HG02943 (cell line): Measurements from ENCODE around the gene EPN1.

Experiments
- ATAC-seq: cut with Tn5 transposase; IDR thresholded peaks from one replicate; pipeline ENCODE4 v1.9.1; 2021; ENCODE audit warnings: mild to moderate bottlenecking, low read depth, moderate library complexity; ENCODE audit not compliant: unreplicated experiment

The EPN1 gene

DNA sequence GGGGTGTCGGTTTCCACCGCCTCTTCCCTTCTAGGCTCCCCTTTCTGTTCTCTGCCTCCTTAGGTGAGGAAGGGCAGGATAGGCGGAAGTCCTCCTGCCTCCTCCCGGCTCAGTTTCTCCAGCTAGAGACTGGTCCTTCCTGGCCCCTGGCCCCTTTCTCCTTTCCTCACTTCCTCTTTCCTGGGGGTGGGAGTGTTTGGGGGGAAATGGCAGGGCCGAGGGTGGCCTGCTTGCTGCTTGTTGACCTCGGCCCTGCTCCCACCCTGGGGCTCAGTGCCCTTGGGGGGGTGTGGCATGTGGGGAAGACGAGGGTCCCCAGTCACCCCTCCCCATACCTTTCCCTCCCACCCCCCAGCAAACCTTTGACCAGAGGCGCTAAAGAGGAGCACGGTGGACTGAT, 15.2 kb upstream of the EPN1 start:
- no peak for ATAC-seq

DNA sequence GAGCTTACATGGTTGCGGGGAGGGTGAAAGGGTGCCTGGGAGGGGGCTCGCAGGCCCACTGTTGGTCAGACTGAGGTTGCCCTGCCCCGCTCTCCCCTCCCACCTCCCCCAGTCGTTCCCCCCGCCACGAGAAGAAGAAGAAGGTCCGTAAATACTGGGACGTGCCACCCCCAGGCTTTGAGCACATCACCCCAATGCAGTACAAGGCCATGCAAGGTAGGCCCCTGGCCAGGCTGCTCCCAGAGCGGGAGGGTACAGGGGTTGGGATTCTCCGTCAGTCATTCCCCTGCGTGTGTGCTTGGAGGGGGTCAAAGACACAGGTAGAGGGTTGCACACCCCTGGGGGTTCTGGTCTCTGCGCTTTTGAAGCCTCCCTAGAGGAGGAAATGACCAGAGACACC, 14.6 kb upstream of the EPN1 start:
- no peak for ATAC-seq

DNA sequence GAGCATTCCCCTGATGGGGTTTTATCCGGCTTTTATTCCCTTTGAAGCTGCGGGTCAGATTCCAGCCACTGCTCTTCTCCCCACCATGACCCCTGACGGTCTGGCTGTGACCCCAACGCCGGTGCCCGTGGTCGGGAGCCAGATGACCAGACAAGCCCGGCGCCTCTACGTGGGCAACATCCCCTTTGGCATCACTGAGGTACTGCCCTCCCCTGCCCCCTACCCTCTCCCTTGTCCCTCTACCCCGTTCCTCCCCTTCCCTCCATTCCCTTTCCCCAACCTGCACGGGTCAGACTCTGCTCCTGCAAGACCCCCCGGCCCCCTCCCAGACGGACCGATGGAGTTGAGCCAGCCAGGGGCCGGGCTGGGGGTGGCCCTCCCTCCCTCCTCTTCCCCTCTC, 14.0 kb upstream of the EPN1 start:
- ATAC-seq = no peak

DNA sequence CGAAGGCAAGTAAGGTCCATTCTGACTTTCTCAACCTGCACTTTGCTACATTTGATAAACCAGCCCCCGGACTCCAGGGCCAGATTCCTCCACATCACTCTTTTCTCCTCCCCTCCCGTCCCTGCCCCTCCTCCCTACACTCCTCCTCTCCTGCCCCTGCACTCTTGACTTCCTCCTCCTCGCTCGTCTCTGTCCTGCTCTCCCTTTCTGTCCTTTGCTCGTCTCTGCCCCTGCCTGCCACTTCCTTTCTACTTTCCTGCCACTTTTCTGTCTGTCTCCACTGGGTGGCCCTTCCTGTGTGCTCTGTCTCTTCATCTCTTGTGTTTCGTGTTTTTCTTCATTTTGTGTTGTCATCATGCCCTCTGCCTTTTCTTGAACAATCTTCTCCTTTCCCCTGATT, 13.2 kb upstream of the EPN1 start:
- ATAC-seq = no peak

DNA sequence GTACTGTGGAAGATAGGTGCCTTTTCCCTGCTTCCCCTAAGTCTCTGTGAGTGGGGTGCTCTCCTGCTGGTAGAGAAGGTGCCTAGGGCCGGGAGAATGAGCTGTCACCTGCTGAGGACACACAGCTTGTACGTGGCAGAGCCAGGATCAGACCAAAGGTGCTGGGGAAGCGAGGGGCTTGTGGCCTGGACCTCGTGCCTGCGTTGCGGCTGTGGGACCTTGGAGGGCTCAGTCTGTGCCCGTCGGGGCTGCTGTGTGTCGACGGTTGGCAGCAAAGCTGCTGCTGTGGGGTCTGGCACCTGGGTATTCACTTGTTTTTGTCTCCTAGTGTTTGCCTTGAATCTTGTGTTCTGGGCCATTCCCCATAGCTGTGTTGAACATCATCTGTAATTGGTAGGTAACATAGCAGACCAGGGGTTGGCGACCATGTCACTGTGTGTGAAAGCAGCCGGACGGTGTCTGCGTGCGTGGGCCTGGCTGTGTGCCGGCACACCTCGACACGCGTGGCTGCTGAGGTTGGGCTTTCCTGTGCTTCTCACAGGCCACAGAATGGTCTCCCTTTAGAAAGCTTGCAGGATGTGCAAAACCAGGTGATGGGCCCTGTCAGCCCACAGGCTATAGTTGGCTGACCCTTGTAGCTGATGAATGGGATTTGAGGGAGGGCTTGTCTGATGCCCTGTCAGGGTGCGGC, 11.0 kb upstream of the EPN1 start:
- no peak for ATAC-seq

DNA sequence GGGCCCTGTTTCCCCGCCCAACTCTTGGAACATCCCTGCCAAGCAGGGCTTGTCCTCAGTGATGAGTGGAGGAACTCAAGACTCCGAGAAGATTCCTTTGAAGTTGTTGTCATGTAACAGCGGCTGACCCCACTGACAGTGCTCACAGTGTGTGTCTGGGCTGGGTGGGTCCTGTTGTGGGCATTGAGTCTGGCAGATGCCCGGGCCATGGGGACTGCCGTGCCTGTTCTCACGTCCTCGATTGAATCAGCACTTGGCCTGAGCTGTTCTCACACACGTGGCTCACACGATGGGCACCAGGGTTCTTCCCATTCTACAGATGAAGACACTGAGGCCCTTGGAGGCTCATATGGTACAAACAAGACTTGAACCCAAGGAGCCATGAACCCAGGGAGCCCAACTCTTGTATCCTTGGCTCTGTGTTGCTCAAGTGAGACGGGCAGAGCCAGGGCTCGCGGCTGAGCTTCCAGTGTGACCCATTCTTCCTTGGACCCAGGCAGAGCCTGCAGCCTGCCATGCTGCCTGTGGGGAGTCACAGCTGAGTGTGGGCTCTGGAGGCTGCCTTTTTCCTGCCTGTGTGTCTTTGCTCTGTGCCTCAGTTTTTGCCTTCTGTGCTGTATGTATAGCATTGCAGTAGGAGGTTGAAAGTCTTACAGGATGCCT, 8.6 kb upstream of the EPN1 start:
- ATAC-seq = no peak

DNA sequence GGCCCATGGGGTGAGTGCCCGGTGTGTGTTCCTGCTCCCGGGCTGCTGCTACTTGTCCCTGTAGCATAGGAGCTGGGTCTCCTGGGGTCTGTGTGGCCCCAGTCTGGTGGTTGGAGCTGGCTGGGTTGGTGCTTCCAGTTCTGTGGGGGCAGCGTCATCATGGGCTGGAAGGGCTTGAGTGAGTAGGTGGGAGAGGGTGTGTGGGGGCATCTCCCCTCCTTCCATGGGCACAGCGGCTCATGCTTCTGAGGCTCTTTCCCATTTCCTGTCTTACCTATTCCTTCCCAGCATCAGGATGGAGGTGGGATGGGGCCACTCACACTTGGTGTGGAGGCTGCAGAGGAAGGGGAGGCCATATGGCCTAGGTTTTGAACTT, 8.0 kb upstream of the EPN1 start:
- ATAC-seq = no peak

DNA sequence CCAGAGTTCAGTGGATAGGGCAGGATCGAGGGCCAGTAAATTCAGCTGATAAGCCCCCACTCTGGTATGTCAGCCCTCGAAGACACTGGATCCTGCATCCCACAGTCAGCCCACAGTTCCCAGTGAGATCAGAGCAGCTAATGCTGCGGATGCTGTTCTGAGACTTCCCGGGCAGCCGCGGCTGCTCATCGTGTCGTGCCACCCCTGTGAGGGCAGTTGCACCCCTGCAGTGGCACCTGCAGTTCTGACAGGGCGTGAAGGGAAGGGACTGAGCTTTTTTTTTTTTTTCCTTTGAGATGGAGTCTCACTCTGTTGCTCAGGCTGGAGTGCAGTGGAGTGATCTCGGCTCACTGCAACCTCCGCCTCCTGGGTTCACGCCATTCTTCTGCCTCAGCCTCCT, 7.5 kb upstream of the EPN1 start:
- no peak for ATAC-seq

DNA sequence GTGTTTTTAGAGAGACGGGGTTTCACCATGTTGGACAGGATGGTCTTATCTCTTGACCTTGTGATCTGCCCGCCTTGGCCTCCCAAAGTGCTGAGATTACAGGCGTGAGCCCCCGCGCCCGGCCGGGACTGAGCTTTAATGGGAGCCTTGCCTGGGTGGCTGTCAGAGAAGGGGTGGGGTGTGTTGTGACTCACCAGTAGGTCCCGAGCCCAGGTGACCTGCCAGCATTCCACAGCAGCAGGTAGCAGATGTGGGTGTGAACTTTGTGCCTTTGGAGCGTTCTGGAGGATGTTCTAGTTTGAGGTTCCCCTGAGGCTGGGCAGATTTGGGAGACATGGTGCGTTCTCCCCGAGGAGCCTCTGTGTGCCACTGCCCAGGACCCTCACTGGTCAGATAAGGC, 7.1 kb upstream of the EPN1 start:
- no peak for ATAC-seq

DNA sequence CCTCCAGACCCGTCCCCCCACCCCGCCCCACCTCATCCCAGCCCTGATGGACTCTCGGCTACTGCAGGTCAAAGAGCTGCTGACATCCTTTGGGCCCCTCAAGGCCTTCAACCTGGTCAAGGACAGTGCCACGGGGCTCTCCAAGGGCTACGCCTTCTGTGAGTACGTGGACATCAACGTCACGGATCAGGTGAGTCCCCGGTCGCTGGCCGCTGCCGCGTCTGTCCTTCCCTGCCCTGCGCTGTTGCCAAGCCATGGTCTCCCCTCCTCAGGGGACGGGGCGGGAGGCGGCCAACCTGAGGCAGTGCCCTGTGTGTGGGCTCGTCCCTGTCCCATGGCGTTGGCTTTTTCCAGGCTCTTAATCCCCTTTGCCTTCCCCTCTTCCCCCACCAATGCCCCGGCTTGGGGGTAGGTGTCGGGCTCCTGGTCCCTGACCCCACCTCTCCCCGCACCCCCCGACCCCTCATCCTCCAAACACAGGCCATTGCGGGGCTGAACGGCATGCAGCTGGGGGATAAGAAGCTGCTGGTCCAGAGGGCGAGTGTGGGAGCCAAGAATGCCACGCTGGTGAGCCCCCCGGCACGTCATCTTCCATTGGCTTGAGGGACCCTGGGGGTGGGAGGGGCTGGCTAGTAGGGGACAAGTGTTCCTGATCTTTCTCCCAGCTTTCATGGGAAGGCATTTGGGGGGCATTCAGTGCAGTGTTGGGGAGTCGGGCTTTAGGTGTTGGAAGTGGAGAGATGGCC, 6.2 kb upstream of the EPN1 start:
- no peak for ATAC-seq

DNA sequence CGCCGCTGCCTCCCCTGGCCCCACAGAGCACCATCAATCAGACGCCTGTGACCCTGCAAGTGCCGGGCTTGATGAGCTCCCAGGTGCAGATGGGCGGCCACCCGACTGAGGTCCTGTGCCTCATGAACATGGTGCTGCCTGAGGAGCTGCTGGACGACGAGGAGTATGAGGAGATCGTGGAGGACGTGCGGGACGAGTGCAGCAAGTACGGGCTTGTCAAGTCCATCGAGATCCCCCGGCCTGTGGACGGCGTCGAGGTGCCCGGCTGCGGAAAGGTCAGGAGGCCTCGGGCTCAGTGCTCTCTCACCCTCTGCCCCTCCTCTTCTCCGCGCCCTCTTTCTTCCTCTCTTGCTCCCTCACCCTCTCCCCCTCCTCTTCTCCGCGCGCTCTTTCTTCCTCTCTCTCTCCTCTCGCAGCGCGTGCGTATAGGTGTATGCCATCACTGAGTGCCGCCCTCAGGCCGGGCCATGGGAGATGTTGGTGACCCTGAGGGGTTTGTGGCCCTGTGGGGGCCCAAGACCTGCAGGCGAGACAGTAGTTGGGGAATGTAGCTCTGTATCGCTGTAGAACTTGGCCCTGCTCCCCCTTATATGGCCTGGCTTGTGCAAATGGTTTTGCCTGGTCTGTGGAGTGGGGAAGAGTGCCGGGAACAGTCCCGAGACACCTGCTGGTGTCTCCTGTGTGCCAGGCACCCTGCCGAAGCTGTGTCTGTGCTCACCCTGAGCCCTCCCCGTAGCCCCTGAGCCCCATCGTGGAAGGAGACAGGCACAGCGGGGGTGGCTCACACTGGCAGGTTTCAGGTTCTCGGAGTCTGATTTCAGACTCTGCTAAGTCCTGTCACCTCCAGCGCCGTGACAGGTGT, 5.4 kb upstream of the EPN1 start:
- ATAC-seq = no peak

DNA sequence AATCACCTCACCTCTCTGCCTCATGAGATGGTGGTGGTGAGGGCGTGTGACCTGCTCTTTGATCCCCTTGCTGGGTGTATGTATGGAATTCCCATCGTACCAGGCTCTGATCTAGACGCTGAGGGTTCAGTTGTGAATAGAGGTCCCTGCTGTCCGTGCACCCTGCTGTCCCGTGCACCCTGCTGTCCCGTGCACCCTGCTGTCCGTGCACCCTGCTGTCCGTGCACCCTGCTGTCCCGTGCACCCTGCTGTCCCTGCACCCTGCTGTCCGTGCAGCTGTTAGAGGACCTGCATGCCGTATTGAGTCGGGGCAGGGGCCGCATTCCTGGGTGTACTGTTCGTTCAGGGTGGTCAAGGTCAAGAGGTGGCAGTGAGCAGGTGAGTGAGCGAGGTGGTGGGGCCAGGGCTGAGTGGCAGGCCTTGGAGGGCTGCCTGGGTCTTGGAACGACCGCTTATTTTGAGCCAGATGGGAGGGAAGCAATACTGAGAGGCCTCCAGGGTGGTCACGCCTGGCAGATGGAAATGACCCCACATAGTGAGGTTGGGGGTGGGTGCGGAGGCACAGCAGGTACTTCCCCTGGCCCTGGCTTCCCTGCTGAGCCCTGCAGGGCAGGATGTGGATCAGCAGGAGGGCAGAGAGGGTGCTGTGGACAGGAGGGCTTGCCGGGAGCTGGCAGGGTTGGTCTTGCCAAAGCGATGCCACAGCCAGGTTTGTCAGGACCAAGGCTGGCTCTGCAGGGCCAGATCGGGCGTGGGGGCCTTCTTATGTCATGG, 4.6 kb upstream of the EPN1 start:
- no peak for ATAC-seq

DNA sequence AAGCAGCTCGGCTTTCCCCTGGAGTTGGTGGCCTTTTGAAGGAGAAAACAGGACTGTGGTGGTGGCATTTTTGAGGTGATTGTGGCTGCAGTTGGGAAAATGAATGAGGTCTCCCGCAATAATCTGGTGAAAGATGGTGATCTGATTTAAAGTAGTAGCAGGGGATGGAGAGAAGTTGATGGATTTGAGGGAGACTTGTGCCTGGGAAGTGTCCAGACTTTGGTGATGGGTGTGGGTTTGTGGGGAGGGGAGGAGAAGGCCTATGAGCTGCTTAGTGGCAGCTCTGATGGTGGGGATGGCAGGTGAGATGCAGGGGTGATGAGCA, 4.0 kb upstream of the EPN1 start:
- no peak for ATAC-seq

DNA sequence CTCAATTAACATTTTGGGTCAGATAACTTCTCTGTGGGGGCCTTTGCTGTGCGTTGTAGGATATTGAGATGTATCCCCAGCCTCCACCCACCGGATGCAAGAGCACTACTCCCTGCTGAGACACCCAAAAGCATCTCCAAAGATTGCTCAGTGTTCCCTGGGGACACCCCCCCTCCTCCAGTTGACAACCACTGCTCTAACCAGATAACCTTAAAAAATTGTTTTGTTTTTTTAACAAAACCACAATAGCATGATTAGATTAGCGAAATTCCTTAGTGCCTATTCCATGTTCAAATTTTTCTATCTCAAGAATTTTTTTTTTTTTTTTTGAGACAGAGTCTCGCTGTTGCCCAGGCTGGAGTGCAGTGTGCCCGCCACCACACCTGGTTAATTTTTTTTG, 2.6 kb upstream of the EPN1 start:
- ATAC-seq = no peak

DNA sequence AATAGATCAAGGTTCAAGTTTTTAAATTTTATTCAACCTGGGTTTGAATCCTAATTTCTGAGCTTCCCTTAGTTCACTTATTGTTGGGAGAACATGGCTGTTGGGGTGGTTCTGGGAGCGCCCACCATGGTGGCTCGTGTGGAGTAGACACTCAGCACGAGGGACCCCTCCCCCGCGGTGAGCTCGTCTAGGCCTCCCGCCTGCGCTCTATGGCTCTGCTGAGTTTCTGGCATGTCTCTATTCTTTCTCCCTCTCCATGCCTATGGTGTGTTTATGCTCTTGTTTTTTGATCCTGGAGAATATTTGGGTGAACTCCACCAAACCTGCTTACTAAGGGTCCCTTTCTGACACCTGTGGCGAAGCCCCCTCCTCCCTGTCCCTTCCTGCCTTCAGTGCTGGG, 1.6 kb upstream of the EPN1 start:
- ATAC-seq = no peak

DNA sequence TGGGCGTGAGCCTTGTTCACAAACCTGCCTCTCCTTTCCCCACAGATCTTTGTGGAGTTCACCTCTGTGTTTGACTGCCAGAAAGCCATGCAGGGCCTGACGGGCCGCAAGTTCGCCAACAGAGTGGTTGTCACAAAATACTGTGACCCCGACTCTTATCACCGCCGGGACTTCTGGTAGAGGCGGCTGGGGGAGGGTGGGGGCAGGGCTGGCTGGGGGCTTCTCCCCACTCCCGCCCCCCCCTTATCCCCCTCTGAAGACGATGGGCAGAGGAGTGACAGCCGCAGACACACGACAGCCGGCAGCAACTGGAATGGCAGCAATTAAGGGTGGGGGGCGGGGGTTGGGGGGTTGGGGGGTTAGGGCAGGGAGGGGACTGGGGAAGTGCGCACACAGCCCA, 1.1 kb upstream of the EPN1 start:
- ATAC-seq = no peak

DNA sequence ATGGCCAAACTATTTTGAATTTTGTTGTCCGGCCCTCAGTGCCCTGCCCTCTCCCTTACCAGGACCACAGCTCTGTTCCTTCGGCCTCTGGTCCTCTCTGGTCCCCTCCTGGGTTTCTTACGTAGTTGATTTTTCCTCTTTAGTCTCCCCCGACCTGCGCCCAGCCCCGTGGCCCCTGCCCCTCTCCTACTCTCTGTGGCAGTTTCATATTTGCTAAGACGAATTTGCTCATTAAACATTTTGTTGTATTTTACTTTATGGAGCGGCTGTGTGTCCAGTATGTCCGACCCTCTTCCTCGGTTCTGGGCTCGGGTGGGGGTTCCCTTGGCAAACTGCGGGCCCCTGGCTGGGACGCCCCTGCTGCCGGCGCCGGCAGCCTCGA, 576 bp upstream of the EPN1 start:
- no peak for ATAC-seq

DNA sequence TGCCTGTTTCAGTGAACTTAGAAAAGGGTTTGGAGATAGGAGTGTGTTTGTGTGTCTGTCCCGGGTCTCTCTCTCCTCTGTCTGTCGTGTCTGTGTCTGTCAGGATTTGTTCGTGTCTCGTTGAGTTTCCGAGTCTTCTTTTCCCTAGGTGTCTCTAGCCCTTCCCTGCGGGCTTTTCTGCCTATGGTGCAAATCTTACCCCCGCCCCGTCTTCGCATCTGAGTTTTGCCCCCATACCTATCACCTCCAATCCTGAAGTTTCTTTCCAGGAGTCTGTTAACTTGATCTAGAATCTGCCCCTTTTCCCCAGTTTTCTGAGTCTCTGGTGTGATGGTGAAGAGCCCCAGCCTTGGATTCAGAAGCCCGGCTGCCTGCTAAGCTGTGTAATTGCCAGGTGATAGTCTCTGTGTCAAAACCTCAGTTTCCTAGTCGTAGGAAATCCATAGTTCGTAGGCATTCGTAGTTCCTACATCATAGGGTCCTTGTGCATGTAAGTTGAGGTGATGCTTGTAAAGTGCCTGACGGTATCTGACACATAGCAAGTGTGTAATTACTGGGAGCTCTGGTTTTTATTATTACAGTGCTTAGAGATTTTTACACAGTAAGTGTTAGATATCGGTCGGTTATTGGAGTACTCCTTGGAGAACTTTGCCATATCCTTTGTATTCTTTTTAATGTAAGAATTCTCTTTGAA, 782 bp downstream of the EPN1 start:
- ATAC-seq = no peak

DNA sequence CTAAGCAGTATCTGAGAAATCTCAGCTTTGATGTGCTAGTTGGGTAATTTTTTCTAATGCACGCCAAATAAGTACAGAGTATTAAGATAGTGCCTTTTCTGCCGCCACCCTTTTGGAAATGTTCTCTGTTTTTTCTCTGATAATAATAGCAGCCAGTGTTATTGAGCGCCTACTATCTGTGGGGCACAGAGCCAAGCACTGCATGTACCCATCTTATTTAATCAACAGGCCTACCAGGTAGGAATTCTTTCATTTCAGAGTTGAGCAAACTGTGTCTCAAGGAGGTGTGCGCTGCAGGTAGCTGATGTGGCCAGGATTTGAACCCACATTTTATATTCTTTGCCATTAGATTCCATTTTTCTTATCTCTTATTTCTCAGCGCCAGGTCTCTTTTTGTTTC, 1.4 kb downstream of the EPN1 start:
- no peak for ATAC-seq
